ENCODE results near the gene ONECUT3. TPM values are rescaled to one million over a fixed set of nuclear protein-coding genes. Genes with fewer than 3 reads are reported as not detected.

ONECUT3 gene
- total RNA-seq, 1 experiment from 2014 or later = not detected

DNA sequence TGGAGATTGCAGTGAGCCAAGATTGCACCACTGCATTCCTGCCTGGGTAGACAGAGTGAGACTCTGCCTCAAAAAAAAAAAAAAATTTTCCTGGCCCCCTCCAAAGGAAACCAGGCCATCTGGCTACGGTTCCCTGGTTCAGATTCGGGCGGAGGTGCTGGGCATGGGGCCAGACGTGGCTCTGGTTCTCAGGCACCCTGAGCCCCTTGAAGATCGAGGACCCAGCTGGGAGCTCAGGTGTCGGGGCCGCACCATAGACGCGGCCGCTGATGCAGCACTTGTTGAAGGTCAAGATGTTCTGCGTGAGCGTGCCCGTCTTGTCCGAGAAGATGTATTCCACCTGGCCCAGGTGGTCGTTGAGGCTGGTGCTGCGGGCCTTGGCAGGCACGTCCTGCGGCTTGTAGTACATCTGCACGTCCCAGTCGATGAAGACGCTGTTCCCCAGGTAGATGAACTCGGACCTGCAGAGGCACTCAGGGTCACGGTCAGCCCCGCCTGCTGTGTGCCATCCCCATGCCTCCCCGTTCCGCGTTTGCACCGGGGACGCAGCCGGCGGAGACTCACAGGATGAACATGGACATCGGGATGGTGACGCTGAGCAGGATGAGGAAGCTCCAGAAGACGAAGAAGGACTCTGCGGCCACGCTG, 46.5 kb downstream of the ONECUT3 start:
- no TSS peak for BruUV-seq (replicated peaks)
- ChIA-PET POLR2A (ENCODE audit: low non-redundant PET) (interaction anchor here (0.6 kb wide), 1 partner anchor 213 kb away, joined by 4 read pairs; no protein-coding TSS in a partner anchor), CTCF (interaction anchor here (1.1 kb wide), 1 partner anchor 254 kb away, joined by 3 read pairs; no protein-coding TSS in a partner anchor)
- Histone ChIP-seq H3K36me3 (ENCODE audit: insufficient read depth, low read length, poor library complexity, severe bottlenecking) (no peaks in the 10 kb centered on the region), H3K9me3 (ENCODE audit: low read depth, low read length, poor library complexity, severe bottlenecking) (no peaks in the 10 kb centered on the region), H3K4me1 (ENCODE audit: insufficient read depth, low read length, poor library complexity, severe bottlenecking) (no peaks in the 10 kb centered on the region), H3K27me3 (replicated peaks; ENCODE audit: insufficient read depth, low read depth, low read length, poor library complexity) (no peaks in the 10 kb centered on the region), H3K4me3 (ENCODE audit: low read depth, low read length, poor library complexity, severe bottlenecking) (no peak overlapping the region), H3K27ac (ENCODE audit: low read depth, low read length, poor library complexity, severe bottlenecking) (no peak overlapping the region)
- intact Hi-C loops (cut with micrococcal nuclease; ENCODE audit: unreplicated experiment) = loop anchor here (10.0 kb wide), 1 partner anchor 195 kb away; the partner anchor contains the start of gene UQCR11
- no peak for DNase-seq (ENCODE audit: low spot score)
- TF ChIP-seq, protein P1, sequence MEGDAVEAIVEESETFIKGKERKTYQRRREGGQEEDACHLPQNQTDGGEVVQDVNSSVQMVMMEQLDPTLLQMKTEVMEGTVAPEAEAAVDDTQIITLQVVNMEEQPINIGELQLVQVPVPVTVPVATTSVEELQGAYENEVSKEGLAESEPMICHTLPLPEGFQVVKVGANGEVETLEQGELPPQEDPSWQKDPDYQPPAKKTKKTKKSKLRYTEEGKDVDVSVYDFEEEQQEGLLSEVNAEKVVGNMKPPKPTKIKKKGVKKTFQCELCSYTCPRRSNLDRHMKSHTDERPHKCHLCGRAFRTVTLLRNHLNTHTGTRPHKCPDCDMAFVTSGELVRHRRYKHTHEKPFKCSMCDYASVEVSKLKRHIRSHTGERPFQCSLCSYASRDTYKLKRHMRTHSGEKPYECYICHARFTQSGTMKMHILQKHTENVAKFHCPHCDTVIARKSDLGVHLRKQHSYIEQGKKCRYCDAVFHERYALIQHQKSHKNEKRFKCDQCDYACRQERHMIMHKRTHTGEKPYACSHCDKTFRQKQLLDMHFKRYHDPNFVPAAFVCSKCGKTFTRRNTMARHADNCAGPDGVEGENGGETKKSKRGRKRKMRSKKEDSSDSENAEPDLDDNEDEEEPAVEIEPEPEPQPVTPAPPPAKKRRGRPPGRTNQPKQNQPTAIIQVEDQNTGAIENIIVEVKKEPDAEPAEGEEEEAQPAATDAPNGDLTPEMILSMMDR (conservative IDR thresholded peaks at IDR 0.05; ENCODE audit: low read depth, low read length) = no peak
- TF ChIP-seq EZH2 (IDR thresholded peaks at IDR 0.05; ENCODE audit: borderline replicate concordance, low read depth, low read length, poor library complexity, severe bottlenecking) = no peak

GRCh38 chr19:1804858-1805257, 51.6 kb downstream of the ONECUT3 start:
- ChIA-PET POLR2A (ENCODE audit: low non-redundant PET) (no interaction called here), CTCF (interaction anchor here (0.6 kb wide), 1 partner anchor 20 kb away, joined by 4 read pairs; no protein-coding TSS in a partner anchor)
- H3K27ac ChIP-seq (ENCODE audit: low read depth, low read length, poor library complexity, severe bottlenecking) = no peak overlapping the region
- BruUV-seq (replicated peaks) = no TSS peak
- TF ChIP-seq EZH2 (IDR thresholded peaks at IDR 0.05; ENCODE audit: borderline replicate concordance, low read depth, low read length, poor library complexity, severe bottlenecking) = no peak
- TF ChIP-seq, protein P1 (conservative IDR thresholded peaks at IDR 0.05; ENCODE audit: low read depth, low read length) = no peak
- H3K36me3 ChIP-seq (ENCODE audit: insufficient read depth, low read length, poor library complexity, severe bottlenecking) = no peaks in the 10 kb centered on the region
- H3K9me3 ChIP-seq (ENCODE audit: low read depth, low read length, poor library complexity, severe bottlenecking) = no peaks in the 10 kb centered on the region
- no peak overlapping the region for H3K4me3 ChIP-seq (ENCODE audit: low read depth, low read length, poor library complexity, severe bottlenecking)
- intact Hi-C loops (cut with micrococcal nuclease; ENCODE audit: unreplicated experiment) = no loop called here
- DNase-seq (ENCODE audit: low spot score) = no peak
- no peaks in the 10 kb centered on the region for H3K27me3 ChIP-seq (replicated peaks; ENCODE audit: insufficient read depth, low read depth, low read length, poor library complexity)
- H3K4me1 ChIP-seq (ENCODE audit: insufficient read depth, low read length, poor library complexity, severe bottlenecking) = no peaks in the 10 kb centered on the region

DNA sequence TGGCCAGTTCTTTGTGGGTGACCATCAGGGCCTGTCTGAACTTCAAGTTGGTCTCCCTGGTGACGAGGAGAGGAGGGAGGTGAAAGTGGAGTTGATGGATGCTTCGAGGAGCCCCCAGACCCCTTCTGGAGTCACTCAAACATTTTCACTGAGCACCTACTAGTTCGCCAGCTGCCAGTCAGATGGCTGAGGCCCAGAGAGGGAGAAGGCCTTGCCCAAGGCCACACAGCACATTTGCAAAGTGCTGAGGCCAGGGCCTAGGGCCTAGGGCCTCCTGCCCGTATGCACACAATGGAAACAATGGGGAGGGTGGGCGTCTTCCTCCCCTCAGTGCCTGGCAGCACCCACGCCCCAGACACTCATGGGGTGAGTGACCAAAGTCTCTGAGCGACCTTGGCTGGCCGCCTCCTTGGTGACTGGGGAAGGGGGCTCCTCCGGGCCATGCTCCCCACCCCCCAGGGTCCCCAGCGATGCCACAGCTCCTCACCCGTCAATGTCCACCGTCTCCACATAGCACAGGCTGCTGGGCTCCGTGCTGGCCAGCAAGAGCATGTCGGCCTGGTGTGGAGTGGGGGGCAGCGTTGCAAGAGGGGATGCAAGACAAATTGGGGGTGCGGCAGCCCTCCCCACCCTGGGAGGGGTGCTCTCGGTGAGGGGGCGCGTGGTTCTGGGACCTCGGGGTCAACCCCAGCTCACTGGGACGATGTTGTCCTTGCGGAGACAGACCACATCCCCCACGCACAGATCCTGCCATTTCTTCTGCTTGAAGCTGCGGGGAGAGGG, 52.3 kb downstream of the ONECUT3 start:
- TF ChIP-seq, protein P1 (conservative IDR thresholded peaks at IDR 0.05; ENCODE audit: low read depth, low read length) = no peak
- no peak for TF ChIP-seq EZH2 (IDR thresholded peaks at IDR 0.05; ENCODE audit: borderline replicate concordance, low read depth, low read length, poor library complexity, severe bottlenecking)
- no peak for DNase-seq (ENCODE audit: low spot score)
- BruUV-seq (replicated peaks) = no TSS peak
- Histone ChIP-seq H3K9me3 (ENCODE audit: low read depth, low read length, poor library complexity, severe bottlenecking) (no peaks in the 10 kb centered on the region), H3K27ac (ENCODE audit: low read depth, low read length, poor library complexity, severe bottlenecking) (no peak overlapping the region), H3K36me3 (ENCODE audit: insufficient read depth, low read length, poor library complexity, severe bottlenecking) (no peaks in the 10 kb centered on the region), H3K4me3 (ENCODE audit: low read depth, low read length, poor library complexity, severe bottlenecking) (no peak overlapping the region), H3K27me3 (replicated peaks; ENCODE audit: insufficient read depth, low read depth, low read length, poor library complexity) (no peaks in the 10 kb centered on the region), H3K4me1 (ENCODE audit: insufficient read depth, low read length, poor library complexity, severe bottlenecking) (no peaks in the 10 kb centered on the region)
- intact Hi-C loops (cut with micrococcal nuclease; ENCODE audit: unreplicated experiment) = no loop called here
- ChIA-PET POLR2A (ENCODE audit: low non-redundant PET) (no interaction called here), CTCF (no interaction called here)
